ENCODE results near the gene ATP2B3.

DNA sequence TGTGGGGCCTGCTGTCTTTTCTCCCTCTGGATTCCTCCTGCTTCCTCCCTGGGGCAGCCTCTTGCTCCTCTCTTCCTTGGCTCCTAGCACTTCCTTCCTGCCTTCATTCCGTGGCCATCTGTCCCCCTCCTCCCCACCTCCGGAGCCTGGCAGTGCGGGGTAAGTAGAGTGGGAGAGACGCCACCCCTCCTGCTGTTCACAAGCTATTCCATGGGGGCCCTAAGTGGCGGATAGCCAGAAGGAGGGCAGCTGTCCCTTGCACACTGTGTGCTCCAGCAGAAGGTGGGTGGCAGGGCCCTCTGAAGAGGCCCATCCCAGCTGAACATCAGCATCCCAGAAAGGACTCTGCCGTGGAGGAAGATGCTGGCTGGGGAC, 54.1 kb downstream of the ATP2B3 start:
- TF ChIP-seq, protein P1, sequence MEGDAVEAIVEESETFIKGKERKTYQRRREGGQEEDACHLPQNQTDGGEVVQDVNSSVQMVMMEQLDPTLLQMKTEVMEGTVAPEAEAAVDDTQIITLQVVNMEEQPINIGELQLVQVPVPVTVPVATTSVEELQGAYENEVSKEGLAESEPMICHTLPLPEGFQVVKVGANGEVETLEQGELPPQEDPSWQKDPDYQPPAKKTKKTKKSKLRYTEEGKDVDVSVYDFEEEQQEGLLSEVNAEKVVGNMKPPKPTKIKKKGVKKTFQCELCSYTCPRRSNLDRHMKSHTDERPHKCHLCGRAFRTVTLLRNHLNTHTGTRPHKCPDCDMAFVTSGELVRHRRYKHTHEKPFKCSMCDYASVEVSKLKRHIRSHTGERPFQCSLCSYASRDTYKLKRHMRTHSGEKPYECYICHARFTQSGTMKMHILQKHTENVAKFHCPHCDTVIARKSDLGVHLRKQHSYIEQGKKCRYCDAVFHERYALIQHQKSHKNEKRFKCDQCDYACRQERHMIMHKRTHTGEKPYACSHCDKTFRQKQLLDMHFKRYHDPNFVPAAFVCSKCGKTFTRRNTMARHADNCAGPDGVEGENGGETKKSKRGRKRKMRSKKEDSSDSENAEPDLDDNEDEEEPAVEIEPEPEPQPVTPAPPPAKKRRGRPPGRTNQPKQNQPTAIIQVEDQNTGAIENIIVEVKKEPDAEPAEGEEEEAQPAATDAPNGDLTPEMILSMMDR (IDR thresholded peaks at IDR 0.05), result no peak
- TF ChIP-seq POLR2AphosphoS5 (IDR thresholded peaks at IDR 0.05) (no peak), POLR2A (IDR thresholded peaks at IDR 0.05) (no peak), EP300 (IDR thresholded peaks at IDR 0.05) (no peak)
